DMS153 (cell line): ENCODE results near the gene MORN4.
"Not testable (repeated sequence)": the region's sequence is repeated elsewhere in the genome, so short reads cannot be mapped to it uniquely, and the experiment has no call there.

Source experiments
- DNase-seq: peaks from one replicate; lab custom pipeline; 2025; lab: John Stamatoyannopoulos, UW

The MORN4 gene

DNA sequence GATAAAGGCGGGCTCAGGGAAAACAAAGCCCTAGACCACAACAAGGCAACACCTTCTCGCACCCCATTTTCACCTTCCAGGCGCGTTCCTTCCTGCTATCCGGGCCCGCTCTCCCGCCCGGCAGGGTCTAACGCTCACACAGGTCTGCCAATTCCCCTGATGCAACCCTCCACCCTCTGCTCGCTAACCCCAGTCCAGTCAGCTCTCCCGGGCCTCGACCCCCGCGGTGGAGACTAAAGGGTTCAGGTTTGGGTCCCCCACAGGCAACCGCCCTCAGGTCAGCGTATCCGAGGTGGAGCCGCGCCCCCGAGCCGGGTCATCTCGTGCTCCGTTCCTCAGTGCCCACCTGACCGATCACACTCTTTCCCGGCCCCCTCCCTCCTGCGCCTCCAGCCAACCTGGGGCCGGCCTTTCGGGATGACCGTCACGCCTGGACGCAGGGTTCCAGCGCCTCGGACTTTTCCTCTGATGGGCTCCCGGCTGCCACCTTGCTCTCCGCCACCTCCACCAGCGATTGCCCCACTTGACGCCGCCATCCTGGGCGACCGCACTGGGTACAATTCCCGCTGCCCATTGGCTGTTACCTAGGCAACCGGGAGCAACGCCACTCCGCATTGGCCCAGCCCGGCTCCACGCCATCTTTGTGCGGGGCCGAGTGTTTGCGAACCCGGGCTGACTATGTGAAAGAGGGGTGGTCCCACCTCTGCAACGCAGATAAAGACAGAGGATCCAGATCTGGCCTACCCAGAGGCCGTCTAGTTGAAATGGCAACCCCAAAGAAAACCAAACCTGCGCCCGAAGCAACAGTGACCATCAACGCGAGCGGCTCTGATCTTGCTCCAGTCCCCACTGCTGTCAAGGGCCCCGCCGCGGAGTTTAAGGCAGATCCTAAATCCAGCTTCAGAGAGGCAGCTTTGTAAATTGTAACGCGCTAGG lies at the start of gene MORN4:
Gene MORN4 (minus strand): TSS at position 552 of the 936 bp plus-strand sequence. CDS start 13,847 bp downstream, outside the sequence.
- DNase-seq: peak; percentile 81

DNA sequence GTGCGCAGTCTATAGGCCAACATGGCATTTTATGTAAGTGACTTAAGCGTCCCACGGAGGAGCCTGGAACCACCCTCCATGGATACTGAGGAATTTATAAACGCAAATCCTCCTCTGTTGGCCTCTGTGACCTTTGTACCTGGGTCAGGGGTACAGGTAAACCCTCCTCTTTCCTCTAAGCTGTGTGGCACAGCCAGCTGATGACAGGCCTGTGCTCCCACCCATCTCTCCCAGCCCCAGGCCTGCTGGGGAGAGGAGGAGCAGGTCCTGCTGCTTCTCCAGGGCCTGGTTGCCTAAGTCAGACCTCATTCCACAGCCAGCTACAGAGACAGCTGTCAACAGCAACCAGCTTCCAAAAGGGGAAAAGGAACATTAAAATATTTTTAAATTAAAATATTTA lies 48.7 kb upstream of the MORN4 start:
- DNase-seq: no peak

DNA sequence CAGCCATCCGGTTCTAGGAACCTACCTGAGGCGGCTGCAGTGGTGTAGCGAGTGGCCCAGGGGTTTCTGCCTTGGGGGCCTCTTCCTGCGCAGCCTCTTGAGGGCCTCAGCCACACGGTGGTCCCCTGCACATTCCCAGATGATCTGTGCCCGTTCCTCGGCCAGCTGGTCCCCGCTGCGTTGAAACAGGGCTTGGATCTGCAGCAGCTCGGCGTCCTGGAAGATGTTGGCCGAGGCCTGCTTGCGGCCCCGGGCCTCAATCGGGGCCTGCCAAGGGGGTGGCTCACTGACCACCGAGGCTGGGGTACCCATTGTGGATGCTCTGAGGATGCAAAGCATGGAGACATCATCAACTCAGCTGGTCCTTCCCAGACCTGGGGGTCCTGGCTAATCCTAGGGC lies 46.3 kb upstream of the MORN4 start:
- no peak for DNase-seq

DNA sequence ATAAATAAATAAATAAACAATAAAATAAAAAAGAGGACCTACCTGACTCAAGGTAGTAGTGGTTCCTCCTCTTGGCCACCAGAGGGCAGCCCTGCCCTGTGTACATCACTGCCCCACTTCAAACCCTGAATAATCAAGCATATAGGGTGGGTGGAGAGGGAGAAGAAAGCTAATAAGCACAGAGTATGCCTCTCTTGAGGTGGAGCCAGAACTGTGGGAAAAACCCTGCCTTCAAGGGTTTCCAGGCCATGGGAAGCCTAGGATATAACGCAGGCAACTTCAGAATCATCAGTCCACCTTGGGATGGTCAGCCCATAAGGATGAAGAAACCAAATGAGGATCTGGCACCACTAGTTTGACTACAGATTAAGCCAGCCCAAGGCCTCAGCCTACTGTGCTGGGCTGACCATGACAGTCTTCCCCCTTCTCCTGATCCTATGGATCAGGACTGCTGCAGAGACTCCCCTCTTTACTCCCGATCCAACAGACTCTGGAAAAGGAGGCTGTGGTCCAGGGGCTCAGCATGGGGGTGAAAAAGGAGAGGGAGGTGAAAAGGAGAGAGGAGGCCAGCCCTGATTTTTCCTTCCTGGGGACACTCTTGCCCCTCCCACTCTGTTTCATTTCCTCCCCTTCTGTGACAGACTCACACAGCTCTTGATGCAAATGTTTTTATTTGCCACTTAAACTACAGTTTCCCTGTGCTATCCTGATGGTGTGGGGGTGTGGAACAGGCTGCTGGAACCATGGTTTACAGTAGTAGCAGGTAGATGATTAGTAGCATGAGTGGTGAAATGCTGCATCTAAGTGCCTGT lies 43.7 kb upstream of the MORN4 start:
- peak; percentile 24 for DNase-seq

DNA sequence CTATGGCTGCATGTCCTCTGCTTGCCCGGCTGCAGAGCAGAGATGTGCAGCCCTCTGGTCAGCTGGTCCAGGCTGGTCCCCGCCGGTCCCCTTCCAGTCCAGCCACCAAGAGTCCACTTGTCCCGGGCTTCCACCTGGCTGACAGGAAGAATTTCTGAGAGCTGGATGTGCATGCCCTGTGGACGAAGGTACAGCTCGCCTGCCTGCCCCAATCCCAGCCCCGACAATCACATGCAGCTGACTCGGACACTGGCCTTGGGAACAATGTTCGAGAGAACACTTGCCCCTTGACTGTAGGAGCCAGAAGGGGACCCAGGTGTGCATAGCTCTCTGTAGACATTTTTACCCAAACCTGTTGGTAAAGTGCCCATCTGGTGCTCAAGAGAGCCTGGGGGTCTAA lies 41.9 kb upstream of the MORN4 start:
- no peak for DNase-seq

DNA sequence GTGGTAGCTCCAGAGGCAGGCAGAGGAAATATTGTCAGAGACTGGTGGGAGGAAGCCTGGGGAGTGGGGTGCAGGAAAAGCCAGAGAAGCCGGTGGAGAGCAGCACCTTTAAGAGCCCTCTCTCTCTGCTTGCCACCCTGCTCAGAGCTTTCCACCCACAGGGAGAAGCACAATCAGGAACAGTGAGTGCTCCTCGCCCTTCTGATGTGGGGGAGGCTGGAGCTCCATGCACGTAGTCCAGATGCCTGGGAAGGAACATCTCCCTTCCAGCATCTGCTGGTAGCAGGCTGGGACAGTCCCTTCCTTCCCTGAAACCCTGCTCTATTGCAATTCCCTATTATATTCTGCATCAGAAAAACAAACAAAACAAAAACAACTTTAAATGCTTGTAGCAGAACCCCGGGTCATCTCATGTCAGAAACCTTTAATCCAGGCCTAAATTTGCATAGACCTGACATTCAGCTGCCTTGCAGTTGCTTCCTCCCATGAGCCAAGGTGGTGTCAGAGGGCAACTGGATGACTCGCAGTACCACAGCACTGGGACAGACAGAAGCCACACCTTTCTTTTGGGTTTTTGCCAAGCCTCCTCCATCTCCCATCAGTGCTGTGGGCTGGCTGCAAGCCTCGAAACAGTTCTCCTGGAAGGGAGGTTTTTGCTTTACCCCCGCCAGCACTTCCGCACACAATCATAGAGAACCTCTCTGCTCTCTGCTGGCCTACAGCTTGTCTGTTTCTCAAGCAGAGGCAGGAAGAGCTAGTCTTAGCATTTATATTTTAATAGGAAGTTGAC lies 40.6 kb upstream of the MORN4 start:
- no peak for DNase-seq

DNA sequence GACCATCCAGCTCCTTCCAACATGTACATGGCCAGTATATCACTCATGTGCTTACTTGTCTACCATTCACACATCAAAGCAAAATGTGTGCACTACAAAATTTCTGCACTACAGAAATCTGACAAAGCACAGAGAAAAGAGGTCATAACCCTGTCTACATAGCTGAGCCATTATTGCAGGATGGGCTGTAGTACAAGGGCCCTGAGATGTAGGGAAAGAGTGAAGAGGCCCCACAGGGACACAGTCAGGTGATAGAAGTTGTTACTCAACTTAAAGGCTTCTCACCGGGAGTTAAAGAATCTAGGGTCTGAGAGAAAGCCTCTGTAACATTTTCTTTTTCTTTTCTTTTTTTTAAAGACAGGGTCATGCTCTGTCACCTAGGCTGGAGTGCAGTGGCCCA lies 36.3 kb upstream of the MORN4 start:
- DNase-seq: no peak

DNA sequence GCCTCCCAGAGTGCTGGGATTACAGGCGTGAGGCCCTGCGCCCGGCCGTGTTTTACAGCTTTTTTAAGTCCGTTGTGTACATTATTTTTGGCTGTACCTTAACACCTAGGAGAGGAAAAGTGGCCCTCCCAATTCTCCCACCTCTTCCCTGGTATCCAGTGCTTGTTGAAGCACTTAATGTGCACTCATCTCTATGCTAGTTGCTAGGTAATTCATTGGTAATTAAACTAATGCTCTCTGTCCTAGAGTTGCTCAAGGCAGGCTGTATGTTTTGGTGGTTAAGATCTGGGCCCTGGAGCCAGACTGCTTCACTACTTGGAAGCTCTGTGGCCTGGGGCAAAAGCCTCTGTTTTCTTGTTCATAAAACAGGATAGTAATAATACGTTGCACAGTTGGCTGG lies 34.2 kb upstream of the MORN4 start:
- no peak for DNase-seq

DNA sequence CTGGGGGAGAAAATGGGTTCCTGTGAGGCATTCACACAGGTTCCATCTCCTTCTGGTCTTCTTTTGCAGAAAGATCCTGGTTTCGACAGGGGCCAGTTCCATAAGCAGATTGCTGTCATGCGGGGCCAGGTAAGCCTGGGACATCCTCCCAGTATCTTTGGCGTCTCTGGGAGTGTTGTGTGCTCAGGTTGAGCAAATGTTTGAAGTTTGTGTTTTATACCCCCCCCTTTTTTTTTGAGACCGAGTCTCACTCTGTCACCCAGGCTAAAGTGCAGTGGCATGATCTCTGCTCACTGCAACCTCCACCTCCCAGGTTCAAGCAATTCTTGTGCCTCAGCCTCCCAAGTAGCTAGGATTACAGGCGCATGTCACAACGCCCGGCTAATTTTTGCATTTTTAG lies 33.7 kb upstream of the MORN4 start:
- no peak for DNase-seq

DNA sequence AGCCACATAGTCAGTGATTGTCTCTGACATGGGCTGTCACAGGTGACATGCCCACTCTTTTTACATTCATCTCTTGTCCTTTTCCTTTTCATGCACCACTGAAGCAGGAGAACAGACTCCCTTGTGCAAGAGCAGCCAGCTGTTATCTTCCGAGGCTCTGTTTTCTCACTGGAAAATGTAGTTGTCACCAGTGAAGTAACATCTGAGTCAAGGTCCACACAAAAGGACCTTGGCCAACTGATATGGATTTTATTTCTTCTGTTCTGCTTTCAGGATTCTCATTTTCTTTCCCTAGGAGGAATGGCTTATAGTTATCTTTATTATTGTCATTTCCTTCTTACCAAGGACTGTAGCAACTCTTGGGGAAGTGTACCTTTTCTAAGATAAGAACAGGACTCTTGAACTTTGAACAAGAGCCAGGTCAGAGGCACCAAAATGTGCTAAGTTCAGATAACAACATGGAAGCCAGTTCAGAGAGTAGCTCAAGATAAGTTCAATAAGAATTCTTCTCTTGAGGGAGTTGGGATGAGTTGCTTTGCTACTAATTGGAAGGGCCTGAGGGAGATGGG lies 31.1 kb upstream of the MORN4 start:
- no peak for DNase-seq

DNA sequence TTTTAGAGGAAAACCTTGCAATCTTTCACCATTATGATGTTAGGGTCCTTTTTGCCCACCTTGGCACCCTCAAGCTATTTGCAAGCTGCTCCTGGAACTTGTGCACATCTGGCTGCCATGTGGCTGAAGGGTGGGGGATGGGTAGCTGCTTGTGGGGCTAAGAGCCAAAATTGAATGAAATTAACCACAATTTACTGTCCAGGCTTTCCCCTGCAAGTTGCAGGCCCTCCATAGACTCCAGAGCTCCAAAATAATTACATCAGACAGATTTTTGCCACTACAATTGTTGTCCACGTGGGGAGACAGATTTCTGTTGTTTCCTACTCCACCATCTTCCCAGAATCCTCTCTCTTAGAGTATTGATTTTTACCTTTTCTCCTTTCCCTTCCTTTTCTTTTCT lies 26.3 kb upstream of the MORN4 start:
- no peak for DNase-seq

DNA sequence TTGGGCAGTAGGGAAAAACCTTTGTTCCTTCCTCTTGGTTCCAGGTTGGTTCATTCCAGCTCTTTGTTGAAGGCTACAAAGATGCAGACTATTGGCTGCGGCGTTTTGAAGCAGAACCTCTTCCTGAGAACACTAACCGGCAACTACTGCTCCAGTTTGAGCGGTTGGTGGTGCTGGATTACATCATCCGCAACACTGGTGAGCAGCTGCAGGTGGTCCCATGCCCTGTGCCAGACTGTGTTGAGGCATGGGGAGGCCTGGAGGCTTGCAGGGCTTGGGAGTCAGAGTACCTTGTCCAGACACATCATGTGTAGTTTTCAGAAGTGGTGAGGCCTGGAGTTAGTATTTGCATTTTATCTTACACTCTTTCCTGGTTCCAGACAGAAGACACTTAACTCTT lies 23.5 kb upstream of the MORN4 start:
- no peak for DNase-seq

DNA sequence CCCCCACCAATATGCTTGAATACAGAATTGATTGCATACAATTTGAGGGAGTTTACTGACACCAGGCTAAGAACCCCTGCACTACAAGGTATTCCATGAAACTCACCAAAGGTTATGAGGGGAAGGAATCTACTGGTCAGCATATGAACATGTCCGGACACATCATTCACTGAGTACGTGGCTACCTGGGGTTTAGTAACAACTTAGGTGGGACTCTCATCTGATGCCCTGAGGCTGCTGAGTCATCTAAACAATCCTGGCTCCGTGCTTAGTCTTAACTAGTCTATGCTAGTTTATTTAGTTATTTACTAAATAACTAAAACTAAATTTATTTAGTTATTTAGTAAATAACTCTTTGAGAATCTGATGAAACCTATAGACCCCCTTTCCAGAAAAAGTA lies 18.5 kb upstream of the MORN4 start:
- DNase-seq: no peak

DNA sequence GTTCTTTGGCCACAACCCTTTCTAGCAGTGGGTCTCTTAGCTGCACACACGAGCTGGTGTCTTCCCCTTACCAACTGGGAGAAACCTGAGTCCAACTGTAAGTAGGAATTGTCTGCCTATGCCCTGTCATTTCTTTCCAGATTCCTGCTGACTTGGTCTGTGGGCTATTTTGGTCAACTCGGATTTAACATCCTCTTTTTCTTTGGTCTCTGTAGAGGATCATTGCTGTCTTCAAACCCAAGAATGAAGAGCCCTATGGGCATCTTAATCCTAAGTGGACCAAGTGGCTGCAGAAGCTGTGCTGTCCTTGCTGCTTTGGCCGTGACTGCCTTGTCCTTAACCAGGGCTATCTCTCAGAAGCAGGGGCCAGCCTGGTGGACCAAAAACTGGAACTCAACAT lies 17.4 kb upstream of the MORN4 start:
- DNase-seq: no peak

DNA sequence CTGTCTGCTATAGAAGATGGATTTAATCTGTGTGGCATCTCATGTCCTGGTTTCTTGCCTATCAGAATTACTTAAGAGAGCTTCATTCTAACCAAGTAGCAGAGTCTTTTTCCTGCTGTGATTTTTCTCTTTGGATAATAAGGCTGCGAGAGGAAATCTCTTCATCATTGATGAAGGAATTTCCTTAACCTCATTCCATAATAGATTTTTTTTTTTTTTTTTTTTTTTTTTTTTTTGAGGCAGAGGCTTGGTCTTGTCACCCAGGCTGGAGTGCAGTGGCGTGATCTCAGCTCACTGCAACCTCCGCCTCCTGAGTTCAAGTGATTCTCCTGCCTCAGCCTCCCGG lies 16.1 kb upstream of the MORN4 start:
- DNase-seq: not testable (repeated sequence)

DNA sequence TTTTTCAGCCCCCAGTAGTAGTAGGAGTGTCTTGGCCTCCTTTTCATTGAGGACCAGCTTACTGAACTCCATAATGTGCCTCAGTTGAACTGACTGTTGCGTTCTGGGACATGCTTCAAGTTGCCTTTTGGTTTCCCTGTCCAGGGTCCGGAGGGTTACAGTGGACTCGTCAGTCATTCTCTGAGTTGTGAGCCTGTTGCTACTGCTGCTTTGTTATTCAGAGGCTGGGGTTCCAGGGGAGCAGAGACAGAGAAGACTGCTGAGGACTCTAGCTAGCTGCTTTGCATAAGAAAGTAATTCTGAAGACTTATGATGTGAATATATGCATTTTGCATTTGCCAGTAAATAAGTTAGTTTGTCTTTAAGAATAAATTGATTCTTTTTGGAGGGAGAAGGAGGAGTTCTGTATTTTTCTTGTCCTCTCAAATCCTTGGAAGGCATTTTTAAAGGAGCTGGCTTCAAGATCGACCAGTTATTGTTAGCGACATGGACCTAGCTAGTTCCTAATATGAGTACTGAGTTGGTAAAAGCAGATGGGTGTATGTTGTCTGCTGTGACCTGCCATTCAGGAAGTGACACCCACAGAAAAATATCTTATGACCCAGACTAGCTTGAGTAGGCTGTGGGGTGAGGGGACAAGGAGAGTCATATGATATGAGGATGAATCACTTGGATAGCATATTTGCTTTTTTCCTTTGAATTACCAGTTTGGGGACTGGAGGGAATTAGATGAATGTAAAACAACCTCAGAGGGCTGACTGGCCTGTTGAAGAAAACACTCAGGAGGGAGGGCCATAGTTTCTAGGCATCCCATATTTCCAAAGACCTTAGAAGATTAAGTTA lies 15.5 kb upstream of the MORN4 start:
- DNase-seq: no peak

DNA sequence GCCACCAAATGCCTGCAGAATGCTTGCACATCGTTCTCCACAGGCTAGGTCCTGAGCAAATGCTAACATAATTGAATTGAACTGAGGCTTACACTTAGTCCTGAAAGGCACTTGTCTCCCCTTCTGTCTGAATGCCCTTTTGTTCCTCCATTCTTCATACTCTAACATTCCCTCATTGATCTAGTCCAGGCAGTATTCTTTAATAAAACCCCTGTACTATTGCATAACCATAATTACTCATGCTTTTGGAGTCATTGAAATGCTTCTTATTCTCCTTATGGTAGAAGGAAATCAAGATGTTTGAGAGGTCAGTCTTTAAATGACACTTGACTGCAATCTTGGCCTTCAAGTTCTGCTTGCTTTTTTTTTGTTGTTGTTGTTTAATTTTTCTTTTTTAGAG lies 14.3 kb upstream of the MORN4 start:
- DNase-seq: no peak

DNA sequence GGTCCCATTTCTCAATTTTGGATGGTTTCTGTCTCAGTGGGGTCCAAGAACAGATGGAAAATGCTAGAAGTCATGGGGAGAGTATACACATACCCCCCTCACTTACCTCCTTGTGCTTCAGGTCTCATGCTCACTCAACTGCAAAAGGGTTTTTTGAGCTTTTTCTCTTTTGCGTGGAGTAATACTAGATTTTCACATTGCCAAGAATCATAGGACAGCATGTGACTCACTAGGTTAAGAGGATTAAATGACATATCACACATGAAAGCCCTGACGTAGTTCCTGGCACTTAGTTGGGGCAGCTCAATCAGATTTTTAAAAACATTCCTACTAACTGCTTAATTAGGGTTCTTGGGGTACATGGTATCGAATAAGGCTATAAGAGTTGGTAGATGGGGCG lies 11.6 kb upstream of the MORN4 start:
- DNase-seq: no peak

DNA sequence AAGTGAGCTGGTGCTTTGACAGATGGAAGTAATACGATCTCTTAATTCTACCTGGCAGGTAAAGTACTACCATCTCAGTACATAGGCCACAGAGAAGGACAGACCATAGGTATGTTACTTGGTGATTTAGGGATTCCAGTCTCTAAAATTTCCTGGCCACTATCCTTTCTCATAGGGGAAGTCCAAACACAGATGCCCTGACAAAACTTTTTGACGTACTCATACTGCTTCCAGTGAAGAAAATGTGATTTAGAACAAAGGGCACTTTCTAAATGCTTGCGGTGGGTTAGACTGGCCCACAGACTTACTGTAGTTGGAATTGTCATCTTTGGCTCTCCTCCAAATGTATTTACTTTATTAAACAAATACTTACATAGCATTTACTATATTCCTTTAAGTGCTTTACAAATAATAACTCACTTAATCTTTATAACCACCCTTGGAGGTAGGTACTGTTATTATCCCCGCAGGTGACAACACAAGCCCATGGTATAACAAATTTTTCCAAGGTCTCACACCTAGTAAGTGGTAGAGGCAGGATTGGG lies 10.2 kb upstream of the MORN4 start:
- DNase-seq: no peak

DNA sequence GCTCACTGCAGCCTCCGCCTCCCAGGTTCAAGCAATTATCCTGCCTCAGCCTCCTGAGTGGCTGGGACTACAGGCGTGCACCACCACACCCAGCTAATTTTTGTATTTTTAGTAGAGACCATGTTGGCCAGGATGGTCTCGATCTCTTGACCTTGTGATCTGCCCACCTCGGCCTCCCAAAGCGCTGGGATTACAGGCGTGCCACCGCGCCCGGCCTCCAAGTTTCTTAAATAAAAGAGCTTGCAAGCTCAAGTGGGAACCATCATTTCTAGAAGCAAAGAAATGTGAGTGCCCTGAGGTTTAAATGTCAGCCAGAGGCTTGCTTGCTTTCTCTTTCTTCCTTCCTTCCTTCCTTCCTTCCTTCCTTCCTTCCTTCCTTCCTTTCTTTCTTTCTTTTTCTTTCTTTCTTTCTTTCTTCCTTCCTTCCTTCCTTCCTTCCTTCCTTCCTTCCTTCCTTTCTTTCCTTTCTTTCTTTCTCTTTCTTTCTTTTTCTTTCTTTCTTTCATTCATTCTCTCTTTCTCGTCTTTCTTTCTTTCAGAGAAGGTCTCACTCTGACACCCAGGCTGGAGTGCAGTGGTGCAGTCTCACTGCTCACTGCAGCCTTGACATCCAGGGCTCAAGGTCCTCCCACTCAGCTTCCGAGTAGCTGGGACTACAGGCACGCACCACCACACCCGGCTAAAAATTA lies 9.3 kb upstream of the MORN4 start:
- DNase-seq: not testable (repeated sequence)
